Measurements from ENCODE around the gene PLLP. TPM values are rescaled to one million over a fixed set of nuclear protein-coding genes. Genes with fewer than 3 reads are reported as not detected.
"Not testable (repeated sequence)": the region's sequence is repeated elsewhere in the genome, so short reads cannot be mapped to it uniquely, and the experiment has no call there.

The PLLP gene
- total RNA-seq, 1 donor from 2014 or later = 1.6 TPM

- not testable (repeated sequence) for DNase-seq (ENCODE audit: low spot score in 2 of 2); FAIRE-seq
Measured at GRCh38 chr16:57275946-57276345, 8.5 kb downstream of the PLLP start.

GRCh38 chr16:57273826-57274225 is 10.6 kb downstream of the PLLP start:
- no peak for FAIRE-seq
- DNase-seq (ENCODE audit: low spot score in 2 of 2) = no peak

GRCh38 chr16:57273359-57273758 is 11.1 kb downstream of the PLLP start:
- FAIRE-seq (no peak), DNase-seq (ENCODE audit: low spot score in 2 of 2) (no peak)

GRCh38 chr16:57271867-57272495 is 12.5 kb downstream of the PLLP start:
- DNase-seq (ENCODE audit: low spot score in 2 of 2) (no peak), FAIRE-seq (no peak)

- FAIRE-seq = no peak
- DNase-seq (ENCODE audit: low spot score in 2 of 2) = no peak
Measured at GRCh38 chr16:57271063-57271345, 13.5 kb downstream of the PLLP start.

- FAIRE-seq (no peak), DNase-seq (ENCODE audit: low spot score in 2 of 2) (peak; percentile 53 to 64)
Measured at GRCh38 chr16:57270221-57271062, 14.0 kb downstream of the PLLP start.

GRCh38 chr16:57268804-57269800 is 15.4 kb downstream of the PLLP start:
- no peak for FAIRE-seq
- no peak for DNase-seq (ENCODE audit: low spot score in 2 of 2)

- not testable (repeated sequence) for FAIRE-seq; DNase-seq (ENCODE audit: low spot score in 2 of 2)
Measured at GRCh38 chr16:57267343-57267742, 17.1 kb downstream of the PLLP start.

- no peak for FAIRE-seq
- no peak for DNase-seq (ENCODE audit: low spot score in 2 of 2)
Measured at GRCh38 chr16:57266531-57267260, 17.8 kb downstream of the PLLP start.

GRCh38 chr16:57265850-57266530 is 18.5 kb downstream of the PLLP start:
- FAIRE-seq (no peak), DNase-seq (ENCODE audit: low spot score in 2 of 2) (peak in 1 of 2 donors; percentile 54)

GRCh38 chr16:57264950-57265371 is 19.5 kb downstream of the PLLP start:
- DNase-seq (ENCODE audit: low spot score in 2 of 2) (no peak), FAIRE-seq (no peak)

- DNase-seq (ENCODE audit: low spot score in 2 of 2) = no peak
Measured at GRCh38 chr16:57264381-57264780, 20.1 kb downstream of the PLLP start.

GRCh38 chr16:57263541-57264351 is 20.7 kb downstream of the PLLP start:
- no peak for FAIRE-seq
- no peak for DNase-seq (ENCODE audit: low spot score in 2 of 2)

More at GRCh38 chr16:57264381-57264780, 20.1 kb downstream of the PLLP start:
- no peak for FAIRE-seq

- DNase-seq (ENCODE audit: low spot score in 2 of 2) (no peak), FAIRE-seq (no peak)
Measured at GRCh38 chr16:57262841-57263540, 21.5 kb downstream of the PLLP start.

- DNase-seq (ENCODE audit: low spot score in 2 of 2) = no peak
- FAIRE-seq = no peak
Measured at GRCh38 chr16:57261806-57262205, 22.7 kb downstream of the PLLP start.

GRCh38 chr16:57260294-57260929 is 24.1 kb downstream of the PLLP start:
- FAIRE-seq (no peak), DNase-seq (ENCODE audit: low spot score in 2 of 2) (peak in 1 of 2 donors; percentile 64)

GRCh38 chr16:57258910-57259475 is 25.5 kb downstream of the PLLP start:
- FAIRE-seq (no peak), DNase-seq (ENCODE audit: low spot score in 2 of 2) (no peak)
